AG09319 (cell line): ENCODE data around the gene ATN1.
"Not testable (repeated sequence)": the region's sequence is repeated elsewhere in the genome, so short reads cannot be mapped to it uniquely, and the experiment has no call there.

Source experiments
- DNase-seq: peaks from one replicate; pipeline ENCODE4 v3.0.0-alpha.2; 2010; ENCODE audit warnings: low read depth; ENCODE audit errors: extremely low read depth
- CTCF ChIP-seq: IDR thresholded peaks from 2 replicates; pipeline ENCODE4 v1.5.1; 2011; ENCODE audit warnings: low read depth, mild to moderate bottlenecking, inconsistent platforms, low read length, moderate library complexity

The ATN1 gene

DNA sequence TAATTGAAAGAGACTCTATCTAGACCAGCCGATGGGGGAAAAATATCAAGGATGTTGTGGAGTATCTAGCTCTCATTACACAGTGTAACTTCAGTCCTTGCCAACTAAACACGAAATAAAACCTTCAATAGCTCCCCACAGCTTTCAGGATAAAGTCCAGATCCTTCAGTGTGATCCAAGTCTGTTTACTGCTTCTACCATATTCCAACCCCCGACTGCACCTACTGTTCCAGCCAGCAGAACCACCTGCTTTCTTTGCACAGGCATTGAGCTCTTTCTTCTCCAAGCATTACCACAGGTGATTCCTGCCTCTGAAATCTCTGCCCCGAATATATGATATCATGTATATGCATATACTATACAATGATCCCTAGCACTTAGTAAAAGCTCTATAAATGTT lies 25.3 kb upstream of the ATN1 start:
- no peak for DNase-seq
- TF ChIP-seq CTCF = no peak

DNA sequence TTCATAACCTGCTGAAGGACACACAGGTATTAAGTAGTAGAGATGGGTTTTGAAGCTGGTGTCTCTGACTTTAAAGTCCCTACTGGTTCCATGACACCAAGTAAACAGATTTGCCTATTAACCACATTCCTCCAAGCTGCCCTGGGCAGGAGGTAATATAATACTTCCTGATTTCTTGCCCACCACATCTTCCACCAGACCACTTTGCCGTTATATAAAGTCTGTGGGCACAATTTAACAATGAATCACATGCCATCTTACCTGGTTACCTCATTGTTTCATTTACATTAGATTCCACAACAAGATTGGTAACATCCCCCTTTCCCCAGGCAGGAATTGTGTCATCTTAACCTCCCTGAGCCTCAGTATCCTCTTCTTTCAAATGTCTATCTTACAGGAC lies 24.0 kb upstream of the ATN1 start:
- TF ChIP-seq CTCF = no peak
- no peak for DNase-seq

DNA sequence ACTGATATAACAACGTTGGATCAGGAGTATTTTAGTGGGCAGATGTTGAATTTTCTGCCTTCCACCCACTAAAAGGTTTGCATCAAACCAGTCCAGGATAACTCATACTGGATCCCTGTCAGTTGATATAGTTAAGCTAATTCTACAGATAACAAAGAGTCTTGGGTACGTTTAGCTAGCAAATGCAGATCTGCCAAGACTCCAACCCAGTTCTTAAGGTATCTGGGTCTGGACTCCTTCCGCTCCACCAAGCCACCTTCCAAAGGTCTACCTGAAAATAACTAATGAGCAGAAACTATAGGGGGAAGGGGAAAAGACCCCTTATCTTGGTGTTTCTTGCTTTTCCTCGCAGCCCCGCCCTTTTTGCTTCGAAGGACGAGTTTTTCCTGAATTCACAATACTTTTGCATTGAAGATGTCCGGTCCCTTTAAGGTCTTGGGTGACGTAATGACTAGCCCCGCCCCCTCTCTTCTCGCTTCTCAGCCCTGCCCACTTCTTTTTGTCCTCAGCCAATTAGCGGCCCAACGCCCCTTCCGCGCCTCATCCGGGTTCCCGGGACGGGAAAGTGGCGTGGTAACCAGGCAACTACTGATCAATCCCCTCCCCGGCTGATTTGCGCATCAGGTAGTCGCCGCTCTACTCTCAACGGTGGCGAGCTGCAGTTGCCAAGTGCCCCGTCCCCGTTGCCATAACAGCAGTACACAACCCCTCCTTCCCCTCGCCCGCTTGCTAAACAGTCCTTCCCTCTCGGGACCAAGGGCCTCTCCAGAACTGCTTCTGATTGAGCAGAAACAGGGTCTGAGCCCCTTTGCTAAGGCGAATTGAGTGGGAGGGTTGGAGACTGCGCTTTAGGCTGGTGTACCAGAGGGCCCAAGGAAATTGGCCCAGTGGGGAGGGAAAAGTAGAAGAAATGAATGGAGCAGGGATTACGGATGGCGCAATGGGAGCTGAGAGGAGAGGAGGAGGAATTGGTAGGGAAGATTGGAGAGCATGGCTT lies 23.2 kb upstream of the ATN1 start, which contains the start of gene LRRC23:
Gene LRRC23 (plus strand): TSS at position 543 of the 997 bp plus-strand sequence. CDS start 812 bp downstream, outside the sequence.
- peak; percentile 82 for DNase-seq
- no peak for TF ChIP-seq CTCF

GRCh38 chr12:6905414-6906040 lies 22.2 kb upstream of the ATN1 start:
- TF ChIP-seq CTCF = no peak
- DNase-seq = no peak

DNA sequence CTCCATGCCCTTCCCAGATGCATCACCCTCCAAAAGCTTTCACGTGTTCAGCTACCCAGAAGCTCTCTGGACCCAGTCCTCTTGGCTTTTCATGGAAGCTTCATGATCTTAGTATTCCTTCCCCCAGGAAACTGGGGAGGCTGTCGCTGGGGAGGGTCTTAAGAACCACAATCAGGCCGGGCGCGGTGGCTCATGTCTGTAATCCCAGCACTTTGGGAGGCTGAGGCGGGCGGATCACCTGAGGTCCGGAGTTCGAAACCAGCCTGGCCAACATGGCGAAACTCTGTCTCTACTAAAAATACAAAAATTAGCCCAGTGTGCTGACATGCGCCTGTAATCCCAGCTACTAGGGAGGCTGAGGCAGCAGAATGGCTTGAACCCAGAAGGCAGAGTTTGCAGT lies 19.6 kb upstream of the ATN1 start:
- not testable (repeated sequence) for DNase-seq

GRCh38 chr12:6909421-6910145 lies 18.2 kb upstream of the ATN1 start:
- no peak for DNase-seq

More at GRCh38 chr12:6909421-6910145, 18.2 kb upstream of the ATN1 start:
- TF ChIP-seq CTCF = no peak
